AG08395 (cell line): ENCODE data around the gene PLIN4.

Experiments used
- DNase-seq: peaks from one replicate; pipeline ENCODE4 v3.0.0; 2012; ENCODE audit warnings: mixed read lengths, low spot score

PLIN4 gene

DNA sequence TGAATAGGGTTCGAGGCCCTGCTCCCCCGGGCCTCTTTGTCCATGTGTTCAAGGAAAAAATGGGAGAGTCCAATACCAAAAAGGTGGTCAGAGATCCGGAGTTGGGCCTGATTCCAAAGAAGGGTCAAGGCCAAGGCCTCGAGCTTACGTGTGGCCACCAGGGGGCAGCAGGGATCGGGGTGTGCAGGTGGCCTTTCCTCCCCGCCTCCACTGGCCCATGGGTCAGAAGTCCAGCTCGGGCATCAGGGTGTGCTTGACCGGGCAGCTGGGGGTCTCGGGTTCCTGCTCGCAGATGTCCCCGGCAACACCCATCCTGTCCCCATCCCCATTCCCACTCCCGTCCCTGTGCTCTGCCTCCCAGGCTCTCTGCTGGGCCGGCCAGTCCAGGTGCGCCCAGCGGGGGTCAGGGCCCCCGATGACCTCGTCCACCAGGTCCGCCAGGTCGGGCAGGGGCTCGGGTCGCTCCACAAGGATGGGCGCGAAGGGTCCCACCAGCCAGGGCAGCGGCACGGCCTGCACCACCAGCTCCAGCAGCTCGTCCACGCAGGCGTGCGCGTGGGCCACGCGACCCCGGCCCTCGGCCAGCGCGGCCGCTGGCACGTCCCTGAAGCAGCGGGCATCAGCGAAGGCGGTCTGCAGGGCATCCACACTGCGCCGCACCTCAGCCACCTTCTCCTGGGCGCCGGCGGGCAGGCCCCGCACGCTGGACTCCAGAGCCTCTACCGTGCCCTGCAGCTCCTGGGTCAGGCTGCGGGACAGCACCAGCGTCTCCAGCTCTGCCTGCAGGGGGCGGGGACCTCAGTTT is 5.2 kb upstream of the PLIN4 start:
- peak; percentile 65 for DNase-seq

DNA sequence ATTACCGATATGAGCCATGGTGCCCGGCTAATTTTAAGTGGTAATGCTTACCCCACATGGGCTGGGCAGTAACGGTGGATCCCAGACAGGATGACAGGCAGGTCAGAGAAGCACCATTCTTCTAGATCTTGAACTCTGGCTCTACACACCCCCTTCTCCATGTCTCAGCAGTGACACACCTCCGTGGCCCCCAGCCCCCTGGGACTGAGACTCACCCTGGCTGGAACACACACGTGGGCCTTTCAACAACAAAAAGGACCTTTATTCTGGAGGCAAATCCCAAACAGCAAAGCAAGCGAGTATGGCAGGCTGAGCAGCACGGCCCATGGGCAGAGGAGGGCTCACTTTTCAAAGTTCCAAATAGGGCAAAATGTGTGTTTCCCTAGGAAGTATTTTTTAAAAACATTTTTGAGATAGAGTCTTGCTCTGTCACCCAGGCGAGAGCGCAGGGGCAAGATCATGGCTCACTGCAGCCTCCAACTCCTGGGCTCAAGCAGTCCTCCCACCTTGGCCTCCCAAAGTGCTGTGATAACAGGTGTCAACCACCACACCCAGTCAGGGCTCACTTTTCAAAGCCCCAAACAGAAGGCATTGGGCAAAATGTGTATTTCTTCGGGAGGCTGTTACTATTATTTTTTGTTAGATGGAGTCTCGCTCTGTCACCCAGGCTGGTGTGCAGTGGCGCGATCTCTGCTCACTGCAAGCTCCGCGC is 4.2 kb upstream of the PLIN4 start:
- DNase-seq, result no peak

DNA sequence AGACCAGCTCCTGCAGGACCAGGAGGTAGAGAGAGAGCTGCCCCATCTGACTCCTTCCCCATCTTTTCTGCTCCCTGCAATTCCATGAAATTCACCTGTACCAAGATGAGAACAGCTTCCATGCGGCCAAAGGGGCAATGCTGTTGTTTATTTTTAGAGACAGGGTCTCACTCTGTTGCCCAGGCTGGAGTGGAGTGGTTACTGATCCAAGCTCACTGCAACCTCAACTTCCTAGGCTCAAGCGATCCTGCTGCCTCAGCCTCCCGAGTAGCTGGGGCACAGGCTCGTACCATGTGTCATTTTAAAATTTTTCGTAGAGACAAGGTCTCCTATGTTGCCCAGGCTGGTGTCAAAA is 3.6 kb upstream of the PLIN4 start:
- DNase-seq, result no peak

DNA sequence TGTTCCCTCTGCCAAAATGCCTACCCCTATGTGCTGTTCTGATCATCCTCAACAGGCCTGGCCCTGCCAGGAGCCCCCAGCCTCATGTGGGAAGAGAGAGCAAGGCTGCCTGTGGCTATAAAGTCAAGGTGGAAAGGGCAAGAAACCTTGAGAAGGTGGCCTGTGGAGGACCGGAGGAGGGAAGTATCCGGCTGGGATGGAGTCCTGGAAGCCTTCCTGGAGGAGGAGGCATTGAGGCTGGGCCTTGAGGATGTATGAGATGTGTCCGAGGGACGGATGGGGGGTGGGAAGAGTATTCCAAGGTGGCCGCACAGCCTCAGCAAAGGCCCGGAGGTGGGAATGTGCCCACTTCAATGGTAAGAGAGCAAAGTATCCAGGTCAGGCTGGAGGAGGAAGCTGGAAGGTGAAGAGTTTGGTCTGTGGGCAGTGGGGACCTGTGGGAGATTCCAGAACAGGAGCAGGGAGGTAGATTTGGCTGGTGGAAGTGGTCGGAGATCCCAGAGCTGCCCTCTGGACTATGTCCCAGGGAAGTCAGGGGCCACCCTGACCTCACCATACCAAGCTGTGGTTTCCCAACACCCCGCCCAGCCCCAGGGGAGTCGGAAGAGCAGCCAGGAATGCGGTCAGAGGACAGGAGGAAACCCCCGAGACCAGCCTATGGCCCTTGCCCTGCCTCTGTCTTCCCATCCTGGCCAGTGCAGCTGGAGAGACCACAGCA is 3.0 kb upstream of the PLIN4 start:
- DNase-seq, result no peak

DNA sequence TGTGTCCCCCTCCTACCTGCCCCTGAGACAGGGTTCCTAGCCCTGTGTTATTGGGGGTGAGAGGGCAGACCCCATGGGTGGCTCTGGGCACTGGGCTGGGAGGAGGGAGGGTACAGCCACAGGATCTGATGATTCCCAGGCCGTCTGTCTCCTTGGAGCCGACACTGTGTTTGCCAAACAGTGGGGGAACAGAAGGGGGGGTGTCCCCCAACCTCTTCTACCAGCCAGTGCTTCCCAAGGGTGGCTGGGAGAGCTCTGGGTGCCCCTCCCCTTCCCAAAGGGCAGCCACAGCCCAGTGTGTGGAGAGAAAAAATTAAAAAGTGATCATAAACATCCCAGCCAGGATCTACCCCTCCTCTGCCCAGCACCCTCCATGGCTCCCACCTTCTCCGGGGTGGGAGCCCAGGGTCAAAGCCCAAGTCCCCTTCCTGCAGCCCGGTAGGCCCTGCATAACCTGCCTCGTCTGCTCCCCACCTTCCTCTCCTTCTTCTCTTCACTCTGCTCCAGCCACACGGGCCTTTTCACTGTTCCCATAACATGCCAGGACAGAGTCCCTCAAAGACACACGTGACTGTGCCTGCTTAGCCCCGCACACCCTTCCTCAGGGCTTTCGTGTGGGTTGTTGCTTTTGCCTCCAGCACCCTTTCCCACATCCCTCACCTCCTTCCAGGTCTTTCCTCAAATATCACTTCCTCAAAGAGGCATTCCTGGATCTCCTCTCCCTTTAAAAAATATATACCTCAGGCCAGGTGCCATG is 1.4 kb upstream of the PLIN4 start:
- peak; percentile 50 for DNase-seq

DNA sequence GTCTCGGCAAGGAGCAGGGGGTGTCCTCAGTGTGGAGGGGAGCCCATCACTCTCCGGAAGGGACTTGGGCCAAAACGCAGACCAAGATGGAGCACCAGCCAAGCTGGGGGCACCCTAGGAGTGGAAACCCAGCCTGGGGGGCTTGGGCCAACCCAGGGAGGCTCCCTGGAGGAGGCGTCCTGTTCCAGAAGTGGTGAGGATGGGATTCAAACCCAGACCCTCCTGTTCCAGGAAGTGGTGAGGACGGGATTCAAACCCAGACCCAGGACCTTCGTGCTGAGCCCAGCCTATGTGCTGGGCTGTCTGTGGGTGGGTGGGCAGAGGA is 848 bp upstream of the PLIN4 start:
- no peak for DNase-seq

DNA sequence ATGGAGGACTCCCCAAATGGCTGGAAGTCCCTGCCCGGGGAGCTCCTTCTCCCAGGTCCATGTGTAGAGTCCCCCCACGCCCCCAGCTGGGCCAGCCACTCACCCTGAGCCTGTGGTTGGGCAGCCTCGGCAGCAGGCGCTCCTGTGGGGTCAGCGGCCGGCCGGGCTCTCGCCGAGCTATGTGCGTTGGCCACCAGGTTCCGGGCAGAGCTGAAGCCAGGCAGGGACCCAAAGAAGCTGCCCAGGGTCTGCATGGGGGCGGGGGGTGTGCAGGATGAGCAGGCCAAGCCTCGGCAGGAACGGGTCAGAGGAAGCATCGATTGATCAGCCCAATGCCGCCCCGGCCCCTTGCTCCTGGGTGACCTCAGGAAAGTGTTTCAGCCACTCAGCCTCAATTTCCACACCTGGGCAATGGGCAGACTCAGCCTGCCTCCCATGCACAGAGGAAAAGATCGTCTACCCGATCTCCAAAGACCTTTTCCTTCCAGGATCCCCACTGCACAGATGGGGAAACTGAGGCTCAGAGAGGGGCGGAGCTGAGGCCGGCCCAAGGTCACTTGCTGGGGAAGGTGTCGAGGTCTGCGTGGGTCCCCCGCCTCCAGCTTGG is 732 bp downstream of the PLIN4 start:
- DNase-seq, result no peak

DNA sequence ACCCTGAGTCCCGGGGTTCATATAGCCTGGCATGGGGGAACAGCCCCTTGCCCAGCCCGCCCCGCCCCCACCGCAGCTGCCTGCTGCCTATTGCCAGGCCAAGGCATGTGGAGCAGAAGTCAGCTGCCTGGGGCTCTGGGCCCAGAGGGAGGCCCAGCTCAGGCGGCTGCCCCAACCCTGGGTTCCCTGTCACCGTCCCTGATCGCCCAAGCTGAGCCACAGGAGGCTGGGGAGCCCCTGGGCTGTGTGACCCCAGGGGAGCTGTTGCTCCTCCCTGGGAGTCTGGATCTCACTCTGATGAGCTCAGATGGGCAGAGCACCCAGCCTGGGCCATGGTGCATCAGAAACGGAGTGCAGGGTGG is 1.4 kb downstream of the PLIN4 start:
- DNase-seq, result no peak

DNA sequence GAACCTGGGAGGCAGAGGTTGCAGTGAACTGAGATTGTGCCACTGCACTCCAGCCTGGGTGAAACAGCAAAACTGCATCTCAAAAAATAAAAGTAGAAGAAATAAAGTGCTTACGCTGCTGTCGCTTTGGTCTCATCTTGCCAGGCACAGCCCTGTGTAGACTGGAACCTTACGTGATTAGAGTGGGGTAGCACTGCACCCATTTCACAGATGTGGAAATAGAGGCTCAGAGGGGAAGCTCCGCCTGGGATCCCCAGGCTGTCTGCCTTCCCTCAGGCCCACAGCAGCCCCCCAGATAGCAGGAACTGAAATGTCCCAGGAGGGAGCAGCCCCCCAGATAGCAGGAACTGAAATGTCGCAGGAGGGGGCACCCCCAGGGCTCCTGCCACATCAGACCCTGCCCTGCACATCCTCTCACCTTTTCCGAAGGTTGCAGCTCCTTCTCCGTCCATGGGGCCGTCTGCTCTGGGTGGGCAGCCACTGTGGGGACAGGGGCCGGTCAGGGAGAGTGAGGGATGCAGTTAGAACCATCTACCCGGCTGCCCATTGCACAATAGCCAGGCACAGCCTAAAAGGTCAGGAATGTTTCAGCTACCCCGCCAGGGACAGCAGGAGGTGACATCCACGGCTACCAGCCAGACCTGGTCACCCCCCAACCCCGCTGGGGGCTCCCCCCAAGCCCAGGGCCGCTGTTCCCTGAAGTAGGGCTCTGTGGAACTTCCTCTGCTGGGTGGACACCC is 1.9 kb downstream of the PLIN4 start:
- DNase-seq, result no peak

DNA sequence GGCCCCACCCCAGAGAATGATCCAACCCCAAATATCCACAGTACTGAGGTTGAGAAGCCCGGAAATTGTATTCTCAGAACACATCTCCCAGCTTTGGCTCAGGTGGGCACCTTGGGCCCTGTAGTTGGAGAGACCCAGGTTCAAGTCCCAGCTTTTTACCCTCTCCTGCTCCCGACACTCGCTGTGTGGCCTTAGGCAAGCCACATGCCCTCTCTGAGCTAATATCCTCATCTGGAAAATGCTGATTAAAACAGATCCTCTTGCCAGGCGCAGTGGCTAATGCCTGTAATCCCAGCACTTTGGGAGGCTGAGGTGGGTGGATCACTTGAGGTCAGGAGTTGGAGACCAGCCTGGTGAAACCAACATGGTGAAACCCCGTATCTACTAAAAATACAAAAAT is 2.6 kb downstream of the PLIN4 start:
- no peak for DNase-seq

DNA sequence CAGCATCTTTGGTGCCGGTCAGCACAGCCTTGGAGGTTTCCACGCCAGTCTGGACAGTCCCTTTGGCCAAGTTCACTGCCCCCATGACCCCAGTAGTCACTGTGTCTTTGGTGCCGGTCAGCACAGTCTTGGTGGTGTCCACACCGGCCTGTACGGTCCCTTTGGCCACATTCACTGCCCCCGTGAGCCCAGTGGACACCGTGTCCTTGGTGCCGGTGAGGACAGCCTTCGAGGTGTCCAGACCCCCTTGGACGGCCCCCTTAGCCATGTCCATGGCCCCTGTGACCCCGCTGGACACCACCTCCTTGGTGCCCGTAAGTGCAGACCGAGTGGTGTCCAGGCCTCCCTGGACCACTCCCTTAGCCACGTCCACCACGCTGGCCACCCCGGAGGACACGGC is 5.0 kb downstream of the PLIN4 start:
- no peak for DNase-seq

DNA sequence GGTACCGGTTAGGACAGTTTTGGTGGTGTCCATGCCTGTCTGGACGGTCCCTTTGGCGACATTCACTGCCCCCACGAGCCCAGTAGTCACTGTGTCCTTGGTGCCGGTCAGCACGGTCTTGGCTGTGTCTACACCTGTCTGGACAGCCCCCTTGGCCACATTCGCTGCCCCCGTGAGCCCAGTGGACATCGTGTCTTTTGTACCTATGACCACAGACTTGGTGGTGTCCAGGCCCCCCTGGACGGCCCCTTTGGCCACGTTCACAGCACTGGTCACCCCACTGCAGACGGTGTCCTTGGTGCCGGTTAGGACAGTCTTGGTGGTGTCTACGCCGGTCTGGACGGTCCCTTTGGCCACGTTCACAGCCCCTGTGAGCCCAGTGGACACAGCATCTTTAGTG is 6.2 kb downstream of the PLIN4 start:
- no peak for DNase-seq

DNA sequence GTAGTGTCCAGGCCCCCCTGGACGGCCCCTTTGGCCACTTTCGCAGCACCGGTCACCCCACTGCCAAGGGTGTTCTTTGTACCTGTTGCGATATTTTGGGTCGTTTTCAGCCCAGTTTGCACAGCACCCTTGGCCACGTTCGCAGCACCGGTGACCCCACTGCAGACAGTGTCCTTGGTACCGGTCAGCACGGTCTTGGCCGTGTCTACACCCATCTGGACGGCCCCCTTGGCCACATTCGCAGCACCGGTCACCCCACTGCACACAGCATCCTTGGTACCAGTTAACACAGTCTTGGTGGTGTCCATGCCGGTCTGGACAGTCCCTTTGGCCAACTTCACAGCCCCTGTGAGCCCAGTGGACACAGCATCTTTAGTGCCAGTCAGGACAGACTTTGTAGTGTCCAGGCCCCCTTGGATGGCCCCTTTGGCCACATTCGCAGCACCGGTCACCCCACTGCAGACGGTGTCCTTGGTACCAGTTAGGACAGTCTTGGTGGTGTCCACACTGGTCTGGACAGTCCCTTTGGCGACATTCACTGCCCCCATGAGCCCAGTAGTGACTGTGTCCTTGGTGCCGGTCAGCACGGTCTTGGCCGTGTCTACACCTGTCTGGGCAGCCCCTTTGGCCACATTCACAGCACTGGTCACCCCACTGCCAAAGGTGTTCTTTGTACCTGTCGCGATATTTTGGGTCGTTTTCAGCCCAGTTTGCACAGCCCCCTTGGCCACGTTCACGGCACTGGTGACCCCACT is 6.8 kb downstream of the PLIN4 start:
- no peak for DNase-seq

DNA sequence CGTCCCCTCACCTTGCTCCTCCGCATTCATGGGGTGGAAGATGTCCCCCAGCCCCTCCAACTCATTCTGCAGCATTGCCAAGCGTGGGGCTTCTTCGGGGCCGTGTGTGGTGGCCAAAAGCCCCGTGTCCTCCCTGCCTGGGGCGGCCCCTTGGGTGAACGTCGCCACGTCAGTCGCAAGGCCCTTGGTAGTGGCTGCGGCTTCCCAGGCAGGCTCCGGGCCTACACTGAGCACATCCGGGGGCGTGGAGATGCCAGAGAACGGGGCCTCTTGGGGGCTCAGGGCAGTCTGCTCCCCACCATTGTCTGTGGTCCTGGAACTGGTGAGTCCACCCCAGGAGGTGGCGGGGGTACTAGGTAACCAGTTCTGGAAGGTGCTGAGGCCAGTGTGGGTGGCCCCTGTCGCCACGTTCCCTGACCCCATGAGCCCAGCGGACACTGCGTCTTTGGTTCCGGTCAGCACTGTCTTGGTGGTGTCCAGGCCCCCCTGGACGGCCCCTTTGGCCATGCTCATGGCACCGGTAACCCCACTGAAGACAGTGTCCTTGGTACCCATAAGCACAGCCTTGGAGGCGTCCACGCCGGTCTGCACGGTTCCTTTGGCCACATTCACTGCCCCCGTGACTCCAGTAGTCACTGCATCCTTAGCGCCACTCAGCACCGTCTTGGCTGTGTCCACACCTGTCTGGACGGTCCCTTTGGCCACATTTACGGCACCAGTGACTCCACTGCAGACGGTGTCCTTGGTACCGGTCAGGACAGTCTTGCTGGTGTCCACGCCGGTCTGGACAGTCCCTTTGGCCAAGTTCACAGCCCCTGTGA is 7.6 kb downstream of the PLIN4 start:
- DNase-seq, result no peak

DNA sequence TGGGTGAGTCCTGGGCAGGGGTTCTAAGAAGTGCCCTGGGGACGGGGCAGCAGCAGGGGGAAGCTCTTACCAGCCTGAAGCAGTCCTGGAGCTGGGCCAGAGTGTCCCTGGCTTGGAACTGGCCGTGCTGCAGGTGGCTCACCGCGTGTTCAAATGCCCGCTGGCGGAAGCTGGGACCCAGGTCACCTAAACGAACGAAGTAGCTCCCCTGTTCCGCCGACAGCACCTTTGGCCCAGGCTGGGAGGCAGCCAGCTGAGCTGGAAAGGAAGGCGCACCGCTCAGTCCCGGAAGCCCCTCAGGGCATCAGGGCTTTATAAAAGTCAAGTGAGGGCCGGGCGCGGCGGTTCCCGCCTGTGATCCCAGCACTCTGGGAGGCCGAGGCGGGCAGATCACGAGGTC is 9.6 kb downstream of the PLIN4 start:
- DNase-seq, result no peak

DNA sequence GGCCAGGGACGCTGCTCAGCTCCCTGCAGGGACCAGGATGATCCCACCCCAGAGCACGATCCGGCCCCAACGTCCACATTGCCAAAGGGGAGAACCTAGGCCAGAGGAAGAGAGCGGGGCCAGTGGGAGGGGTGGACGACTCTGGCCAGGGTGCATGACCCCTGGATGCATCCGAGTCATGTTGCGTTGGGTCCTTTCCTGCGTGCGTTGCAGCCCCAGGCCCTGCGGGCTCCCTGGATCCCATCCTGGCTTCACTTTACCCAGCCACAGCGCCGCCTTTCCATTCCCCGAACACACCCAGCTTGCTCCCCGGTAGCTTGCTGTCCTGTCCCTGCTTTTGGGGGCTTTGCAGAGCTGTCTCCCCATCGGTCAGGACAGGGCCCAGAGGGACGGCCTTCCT is 10.5 kb downstream of the PLIN4 start:
- no peak for DNase-seq

DNA sequence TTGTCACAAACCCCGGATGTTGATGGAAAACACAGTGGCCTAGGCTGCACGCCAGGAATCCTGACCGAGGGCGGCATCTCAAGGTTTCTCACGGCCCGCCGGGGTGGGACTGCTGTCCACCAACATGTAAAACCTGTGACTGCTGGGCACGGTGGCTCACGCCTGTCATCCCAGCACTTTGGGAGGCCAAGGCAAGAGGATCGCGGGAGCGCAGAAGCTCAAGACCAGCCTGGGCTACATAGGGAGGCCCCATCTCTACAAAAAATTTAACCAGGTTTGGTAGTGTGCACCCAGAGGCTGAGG is 11.2 kb downstream of the PLIN4 start:
- no peak for DNase-seq

DNA sequence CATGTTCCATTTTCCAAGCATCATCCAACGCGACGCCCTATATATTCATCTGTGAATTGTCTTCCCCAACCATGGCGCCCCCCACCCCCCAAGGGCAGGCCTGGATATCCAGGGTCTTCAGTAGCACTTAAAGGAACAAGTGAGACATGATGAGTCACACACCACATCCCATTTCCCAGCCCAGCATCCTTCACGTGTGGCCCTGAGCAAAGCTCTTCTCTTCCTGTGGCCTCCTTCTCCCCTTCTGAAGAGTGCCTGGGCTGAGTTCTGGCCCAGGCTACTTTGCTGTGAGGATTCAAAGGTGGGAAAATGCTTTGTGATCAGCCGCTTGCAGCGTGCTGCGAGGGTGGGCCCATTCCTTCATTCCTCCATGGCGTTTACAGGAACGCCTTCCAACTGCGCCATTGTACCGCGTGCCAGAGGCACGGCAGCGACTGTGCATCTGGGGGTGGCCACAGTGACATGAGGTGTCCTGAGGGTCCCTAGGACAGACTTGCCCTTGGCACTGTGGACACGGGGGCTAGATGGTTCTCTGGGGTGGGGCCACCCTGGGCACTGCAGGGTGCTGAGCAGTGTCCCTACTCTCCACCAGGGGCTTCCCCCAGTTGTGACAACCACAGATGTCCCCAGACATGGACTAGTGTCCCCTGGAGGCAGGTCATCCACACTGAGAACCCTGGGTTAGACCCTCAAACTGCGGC is 11.7 kb downstream of the PLIN4 start:
- DNase-seq, result peak; percentile 76
